Measurements from ENCODE around the gene ETV1. TPM values are rescaled to one million over a fixed set of nuclear protein-coding genes. Genes with fewer than 3 reads are reported as not detected.

Gene ETV1
- total and polyA plus RNA-seq, 9 of the 15 experiments (the other 6 are each of a cell fraction or from before 2014, with no cell fraction given): 7.2 to 27.4 (median 14.0) TPM

DNA sequence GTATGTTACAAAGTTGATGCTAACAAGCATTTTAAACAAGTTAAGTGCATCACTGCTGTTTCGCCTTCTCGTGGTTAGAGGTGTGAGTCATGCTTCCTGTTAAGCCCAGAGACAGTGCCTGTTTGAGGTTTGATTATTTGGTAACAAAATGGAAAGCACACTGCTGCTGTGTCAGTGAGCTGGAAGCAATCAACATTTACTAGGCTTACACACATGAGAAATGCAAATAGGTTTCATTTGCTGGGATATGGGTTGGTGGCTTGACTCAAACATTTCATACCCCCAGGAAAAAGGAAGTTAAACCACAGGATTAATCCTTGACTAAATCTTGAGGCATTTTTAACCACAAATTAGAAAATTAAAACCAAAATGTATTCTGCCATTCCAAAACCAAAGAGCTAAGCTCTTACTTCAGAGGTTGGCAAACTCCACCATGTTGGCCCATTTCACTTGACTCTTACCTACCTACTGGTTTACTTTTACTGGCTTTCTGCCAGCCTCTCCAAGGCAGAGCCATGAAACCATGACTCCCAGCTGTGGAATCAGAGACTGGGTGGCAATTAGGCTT, 139.2 kb downstream of the ETV1 start (continued):
- TF ChIP-seq, protein P1, sequence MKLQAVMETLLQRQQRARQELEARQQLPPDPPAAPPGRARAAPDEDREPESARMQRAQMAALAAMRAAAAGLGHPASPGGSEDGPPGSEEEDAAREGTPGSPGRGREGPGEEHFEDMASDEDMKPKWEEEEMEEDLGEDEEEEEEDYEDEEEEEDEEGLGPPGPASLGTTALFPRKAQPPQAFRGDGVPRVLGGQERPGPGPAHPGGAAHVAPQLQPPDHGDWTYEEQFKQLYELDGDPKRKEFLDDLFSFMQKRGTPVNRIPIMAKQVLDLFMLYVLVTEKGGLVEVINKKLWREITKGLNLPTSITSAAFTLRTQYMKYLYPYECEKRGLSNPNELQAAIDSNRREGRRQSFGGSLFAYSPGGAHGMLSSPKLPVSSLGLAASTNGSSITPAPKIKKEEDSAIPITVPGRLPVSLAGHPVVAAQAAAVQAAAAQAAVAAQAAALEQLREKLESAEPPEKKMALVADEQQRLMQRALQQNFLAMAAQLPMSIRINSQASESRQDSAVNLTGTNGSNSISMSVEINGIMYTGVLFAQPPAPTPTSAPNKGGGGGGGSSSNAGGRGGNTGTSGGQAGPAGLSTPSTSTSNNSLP (IDR thresholded peaks at IDR 0.05; ENCODE audit: borderline replicate concordance, low read depth, low read length): no peak; the same call in 1 of the 2 replicates
- TF ChIP-seq CEBPB (tag; IDR thresholded peaks at IDR 0.05): no peak
- TF ChIP-seq, protein P2, sequence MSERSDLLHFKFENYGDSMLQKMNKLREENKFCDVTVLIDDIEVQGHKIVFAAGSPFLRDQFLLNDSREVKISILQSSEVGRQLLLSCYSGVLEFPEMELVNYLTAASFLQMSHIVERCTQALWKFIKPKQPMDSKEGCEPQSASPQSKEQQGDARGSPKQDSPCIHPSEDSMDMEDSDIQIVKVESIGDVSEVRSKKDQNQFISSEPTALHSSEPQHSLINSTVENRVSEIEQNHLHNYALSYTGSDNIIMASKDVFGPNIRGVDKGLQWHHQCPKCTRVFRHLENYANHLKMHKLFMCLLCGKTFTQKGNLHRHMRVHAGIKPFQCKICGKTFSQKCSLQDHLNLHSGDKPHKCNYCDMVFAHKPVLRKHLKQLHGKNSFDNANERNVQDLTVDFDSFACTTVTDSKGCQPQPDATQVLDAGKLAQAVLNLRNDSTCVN (CRISPR knock-in tag; IDR thresholded peaks at IDR 0.05): no peak
- TF ChIP-seq TAF9B (IDR thresholded peaks at IDR 0.05; ENCODE audit: partially characterized antibody): no peak
- TF ChIP-seq, protein P3, sequence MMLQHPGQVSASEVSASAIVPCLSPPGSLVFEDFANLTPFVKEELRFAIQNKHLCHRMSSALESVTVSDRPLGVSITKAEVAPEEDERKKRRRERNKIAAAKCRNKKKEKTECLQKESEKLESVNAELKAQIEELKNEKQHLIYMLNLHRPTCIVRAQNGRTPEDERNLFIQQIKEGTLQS (IDR thresholded peaks at IDR 0.05): peak; percentile 93
- TF ChIP-seq, protein P3 (CRISPR knock-in tag; conservative IDR thresholded peaks at IDR 0.05): no peak
- TF ChIP-seq SMARCA4 (IDR thresholded peaks at IDR 0.05): peak; percentile 89
- peak; percentile 92 for TF ChIP-seq SMARCE1 (IDR thresholded peaks at IDR 0.05)
- no peak for TF ChIP-seq HNRNPUL1 (IDR thresholded peaks at IDR 0.05; ENCODE audit: low read length)
- TF ChIP-seq SMAD3 (CRISPR knock-in tag; conservative IDR thresholded peaks at IDR 0.05): 0 out of 2 replicates have a peak, but pooled peaks have one; percentile 39
- TF ChIP-seq MIER1 (IDR thresholded peaks at IDR 0.05; ENCODE audit: low read depth): no peak
- TF ChIP-seq, protein P4, sequence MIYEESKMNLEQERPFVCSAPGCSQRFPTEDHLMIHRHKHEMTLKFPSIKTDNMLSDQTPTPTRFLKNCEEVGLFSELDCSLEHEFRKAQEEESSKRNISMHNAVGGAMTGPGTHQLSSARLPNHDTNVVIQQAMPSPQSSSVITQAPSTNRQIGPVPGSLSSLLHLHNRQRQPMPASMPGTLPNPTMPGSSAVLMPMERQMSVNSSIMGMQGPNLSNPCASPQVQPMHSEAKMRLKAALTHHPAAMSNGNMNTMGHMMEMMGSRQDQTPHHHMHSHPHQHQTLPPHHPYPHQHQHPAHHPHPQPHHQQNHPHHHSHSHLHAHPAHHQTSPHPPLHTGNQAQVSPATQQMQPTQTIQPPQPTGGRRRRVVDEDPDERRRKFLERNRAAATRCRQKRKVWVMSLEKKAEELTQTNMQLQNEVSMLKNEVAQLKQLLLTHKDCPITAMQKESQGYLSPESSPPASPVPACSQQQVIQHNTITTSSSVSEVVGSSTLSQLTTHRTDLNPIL (CRISPR knock-in tag; IDR thresholded peaks at IDR 0.05): no peak
- peak; percentile 52 for TF ChIP-seq GABPA (tag; conservative IDR thresholded peaks at IDR 0.05; ENCODE audit: low read depth)
- 0 out of 2 replicates have a peak, but pooled peaks have one; percentile 24 for TF ChIP-seq RBFOX2 (IDR thresholded peaks at IDR 0.05; ENCODE audit: low read depth, low read length)
- TF ChIP-seq CAMTA2 (CRISPR knock-in tag; conservative IDR thresholded peaks at IDR 0.05): no peak
- peak in 1 of 2 experiments; percentile 41; a peak in 1 of 4 replicates for TF ChIP-seq RCOR1 (IDR thresholded peaks at IDR 0.05; ENCODE audit: borderline replicate concordance in 1 of 2, low read depth in 2 of 2, low read length in 2 of 2)
- peak; percentile 73 for TF ChIP-seq TEAD4 (IDR thresholded peaks at IDR 0.05; ENCODE audit: low read length)
- TF ChIP-seq TEAD4 (CRISPR knock-in tag; IDR thresholded peaks at IDR 0.05; ENCODE audit: borderline replicate concordance): no peak
- TF ChIP-seq EHMT2 (IDR thresholded peaks at IDR 0.05): peak; percentile 57; the same call in 1 of the 2 replicates
- TF ChIP-seq ZNF75A (CRISPR knock-in tag; IDR thresholded peaks at IDR 0.05): no peak
